Left colon (tissue), 2 donors: ENCODE results near the gene CMC2. TPM values are rescaled to one million over a fixed set of nuclear protein-coding genes. Genes with fewer than 3 reads are reported as not detected.

Experiments
- ATAC-seq: fragments of 200-7000 bp; cut with Tn5 transposase; one replicate; pipeline ENCODE4 v1.9.1; 2020; ENCODE audit warnings: mild to moderate bottlenecking, moderate library complexity
- DNase-seq, 2 donors: peaks; one replicate each; pipeline ENCODE4 v3.0.0-alpha.2; 2020
- intact Hi-C, 2 donors: fragments of 100-400 bp; cut with DNase I in 1 of 2; cut with micrococcal nuclease in 1 of 2; formaldehyde crosslinking; loops; one replicate each; pipeline versions ENCODE4 v1.11.2 to v1.14.0; 2022; cut with DNase I, micrococcal nuclease
- total RNA-seq, 2 donors: library from RNA; stranded (reverse); fragmentation: NEBNext Ultra II Directional; extraction: Animal tissue kit (Norgen Biotek cat#: 25700); gene quantifications; one replicate each; pipeline ENCODE4 v1.2.1, GENCODE V29; 2021
- donor health status: DM: no; HTN: no; CAD: no.
- donor health status: DM: yes; HTN: yes; CAD: no.

CMC2 gene
- total RNA-seq, 2 donors from 2014 or later: 50.6 to 53.6 TPM

GRCh38 chr16:80985611-80986010, 21.1 kb downstream of the CMC2 start:
- DNase-seq (no peak), ATAC-seq (no peak)
- intact Hi-C loops: no loop called here

- no peak for DNase-seq
- intact Hi-C loops: no loop called here
- ATAC-seq: no peak
These were observed 22.4 kb downstream of the CMC2 start for GRCh38 chr16:80984124-80984892.

- intact Hi-C loops: no loop called here
- DNase-seq (no peak), ATAC-seq (peak; percentile 85)
These were observed 24.0 kb downstream of the CMC2 start for GRCh38 chr16:80982646-80983045.

GRCh38 chr16:80981103-80981502, 25.6 kb downstream of the CMC2 start:
- ATAC-seq: no peak
- no peak for DNase-seq
- intact Hi-C loops: no loop called here

GRCh38 chr16:80976946-80977345, 29.7 kb downstream of the CMC2 start:
- no peak for DNase-seq
- ATAC-seq: no peak
- intact Hi-C loops: no loop called here

GRCh38 chr16:80974649-80975376, 31.9 kb downstream of the CMC2 start:
- ATAC-seq: peak; percentile 14

GRCh38 chr16:80973991-80974390, 32.7 kb downstream of the CMC2 start:
- ATAC-seq (no peak), DNase-seq (no peak)
- intact Hi-C loops: no loop called here

More at GRCh38 chr16:80974649-80975376, 31.9 kb downstream of the CMC2 start:
- DNase-seq: no peak
- intact Hi-C loops: no loop called here

GRCh38 chr16:80972611-80973010, 34.1 kb downstream of the CMC2 start:
- DNase-seq (no peak), ATAC-seq (no peak)
- intact Hi-C loops: no loop called here

GRCh38 chr16:80971819-80972218, 34.9 kb downstream of the CMC2 start:
- no peak for ATAC-seq

GRCh38 chr16:80969114-80969484, 37.6 kb downstream of the CMC2 start:
- no peak for DNase-seq
- no peak for ATAC-seq
- intact Hi-C loops: no loop called here

More at GRCh38 chr16:80971819-80972218, 34.9 kb downstream of the CMC2 start:
- DNase-seq: no peak
- intact Hi-C loops: no loop called here

GRCh38 chr16:80968386-80969113, 38.1 kb downstream of the CMC2 start:
- ATAC-seq: peak; percentile 56
- intact Hi-C loops: no loop called here
- DNase-seq: no peak

GRCh38 chr16:80966617-80967016, 40.1 kb downstream of the CMC2 start:
- intact Hi-C loops: no loop called here
- no peak for ATAC-seq
- DNase-seq: no peak

GRCh38 chr16:80964351-80964750, 42.3 kb downstream of the CMC2 start:
- no peak for ATAC-seq
- intact Hi-C loops: no loop called here
- no peak for DNase-seq

GRCh38 chr16:80962879-80963278, 43.8 kb downstream of the CMC2 start:
- no peak for DNase-seq
- no peak for ATAC-seq
- intact Hi-C loops: no loop called here

GRCh38 chr16:80958284-80958683, 48.4 kb downstream of the CMC2 start:
- DNase-seq (no peak), ATAC-seq (no peak)
- intact Hi-C loops: no loop called here

GRCh38 chr16:80954985-80955384, 51.7 kb downstream of the CMC2 start:
- ATAC-seq: no peak
- DNase-seq: no peak
- intact Hi-C loops: no loop called here

- intact Hi-C loops: no loop called here
- ATAC-seq: peak; percentile 55
These were observed 57.7 kb downstream of the CMC2 start for GRCh38 chr16:80948886-80949493.

GRCh38 chr16:80947708-80948625, 58.7 kb downstream of the CMC2 start:
- intact Hi-C loops: no loop called here
- no peak for ATAC-seq
- no peak for DNase-seq

More at GRCh38 chr16:80948886-80949493, 57.7 kb downstream of the CMC2 start:
- peak in 1 of 2 donors; percentile 51 for DNase-seq
